A673 (cell line): ENCODE measurements around the gene SORL1. TPM values are rescaled to one million over a fixed set of nuclear protein-coding genes. Genes with fewer than 3 reads are reported as not detected.

Source experiments
- BruUV-seq: library from RNA; stranded (reverse); fragments of 400-500 nt; replicated peaks from 2 replicates; lab custom pipeline; 2021; lab: Mats Ljungman, UMichigan
- CTCF ChIA-PET: fragments of 300-600 bp; sonication (Branson Sonifier 250); formaldehyde crosslinking; loops from one replicate; lab custom pipeline; 2022; ENCODE audit warnings: antibody characterized with exemption; lab: Charles Lee
- POLR2A ChIA-PET: fragments of 300-600 bp; sonication (Branson Sonifier 250); formaldehyde crosslinking; loops from one replicate; lab custom pipeline; 2022; ENCODE audit warnings: antibody characterized with exemption; ENCODE audit not compliant: low non-redundant PET; lab: Charles Lee
- DNase-seq: peaks from one replicate; pipeline ENCODE4 v3.0.0-alpha.2; 2015; ENCODE audit warnings: low spot score
- H3K27ac ChIP-seq: fragments of 200-600 bp; sonication (generic); 2 replicates; pipeline ENCODE4 v1.5.1; 2016; ENCODE audit warnings: mixed run types, low read depth, mild to moderate bottlenecking, mixed read lengths, antibody characterized with exemption, low read length; ENCODE audit not compliant: poor library complexity, severe bottlenecking
- H3K27me3 ChIP-seq: fragments of 200-600 bp; sonication (generic); replicated peaks from 2 replicates; pipeline ENCODE4 v1.6.1; 2017; ENCODE audit warnings: mixed run types, low read depth, mild to moderate bottlenecking, mixed read lengths, antibody characterized with exemption, low read length; ENCODE audit not compliant: insufficient read depth, poor library complexity
- H3K36me3 ChIP-seq: fragments of 200-600 bp; sonication (generic); 2 replicates; pipeline ENCODE4 v1.6.1; 2016; ENCODE audit warnings: mixed run types, mild to moderate bottlenecking, mixed read lengths, antibody characterized with exemption, low read length; ENCODE audit not compliant: insufficient read depth, poor library complexity, severe bottlenecking
- H3K4me1 ChIP-seq: fragments of 200-600 bp; sonication (generic); 2 replicates; pipeline ENCODE4 v1.6.1; 2017; ENCODE audit warnings: mixed run types, mild to moderate bottlenecking, mixed read lengths, antibody characterized with exemption, low read length; ENCODE audit not compliant: insufficient read depth, poor library complexity, severe bottlenecking
- H3K4me3 ChIP-seq: fragments of 200-600 bp; sonication (generic); 2 replicates; pipeline ENCODE4 v1.5.1; 2016; ENCODE audit warnings: low read depth, mixed run types, mild to moderate bottlenecking, mixed read lengths, low read length; ENCODE audit not compliant: poor library complexity, severe bottlenecking
- H3K9me3 ChIP-seq: fragments of 200-600 bp; sonication (generic); 2 replicates; pipeline ENCODE4 v1.6.1; 2016; ENCODE audit warnings: mixed run types, low read depth, mild to moderate bottlenecking, mixed read lengths, antibody characterized with exemption, low read length; ENCODE audit not compliant: poor library complexity, severe bottlenecking
- CTCF ChIP-seq: fragments of 300-800, 200-600 bp; sonication (generic); conservative IDR thresholded peaks from 2 replicates; pipeline ENCODE4 v1.5.1; 2017; ENCODE audit warnings: low read depth, mild to moderate bottlenecking, antibody characterized with exemption, low read length, moderate library complexity, mixed read lengths
- EZH2 ChIP-seq: fragments of 200-600 bp; sonication (generic); IDR thresholded peaks from 2 replicates; pipeline ENCODE4 v1.6.1; 2017; ENCODE audit warnings: borderline replicate concordance, low read depth, mild to moderate bottlenecking, mixed read lengths, antibody characterized with exemption, low read length; ENCODE audit not compliant: poor library complexity, severe bottlenecking
- intact Hi-C: fragments of 100-400 bp; cut with micrococcal nuclease; formaldehyde crosslinking; loops from one replicate; pipeline ENCODE4 v1.10.0; 2022; ENCODE audit not compliant: unreplicated experiment
- total RNA-seq: library from RNA; stranded (reverse); gene quantifications from 2 replicates; pipeline ENCODE4 v1.2.3, GENCODE V29; 2021

SORL1 gene
- total RNA-seq, 1 experiment from 2014 or later: 0.95 TPM

- Histone ChIP-seq H3K9me3 (peaks cover 8% of the 10 kb centered on the region), H3K4me3 (no peak overlapping the region), H3K36me3 (no peaks in the 10 kb centered on the region), H3K27ac (no peak overlapping the region), H3K27me3 (peaks cover 24% of the 10 kb centered on the region), H3K4me1 (no peaks in the 10 kb centered on the region)
- intact Hi-C loops: no loop called here
- BruUV-seq: no TSS peak
- DNase-seq: no peak
- ChIA-PET POLR2A (no interaction called here), CTCF (interaction anchor here (0.7 kb wide), 1 partner anchor 116 kb away, joined by 3 read pairs; no protein-coding TSS in a partner anchor)
- TF ChIP-seq CTCF (no peak), EZH2 (no peak)
Measured at GRCh38 chr11:121575250-121575962, 123.3 kb downstream of the SORL1 start.

DNA sequence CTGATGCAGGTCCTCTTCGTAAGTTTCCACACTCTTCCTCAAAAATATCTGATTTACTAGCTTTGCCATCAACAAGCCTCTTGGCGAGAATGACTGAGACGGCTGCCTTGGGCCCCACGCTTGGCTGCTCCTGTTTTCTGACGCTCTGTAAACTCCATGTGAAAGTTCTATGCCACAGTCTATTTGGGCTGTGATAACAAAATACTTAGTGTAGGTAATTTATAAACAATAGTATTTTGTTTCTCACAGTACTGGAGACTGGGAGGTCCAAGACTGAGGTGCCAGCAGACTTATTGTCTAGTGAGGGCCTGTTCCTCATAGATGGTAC, 123.8 kb downstream of the SORL1 start:
- peaks cover 24% of the 10 kb centered on the region for H3K27me3 ChIP-seq
- no peaks in the 10 kb centered on the region for H3K36me3 ChIP-seq
- DNase-seq: no peak
- no peaks in the 10 kb centered on the region for H3K4me1 ChIP-seq
- ChIA-PET POLR2A (no interaction called here), CTCF (interaction anchor here (0.7 kb wide), 1 partner anchor 117 kb away, joined by 3 read pairs; no protein-coding TSS in a partner anchor)
- H3K27ac ChIP-seq: no peak overlapping the region
- peaks cover 8% of the 10 kb centered on the region for H3K9me3 ChIP-seq
- H3K4me3 ChIP-seq: no peak overlapping the region
- intact Hi-C loops: no loop called here
- no peak for TF ChIP-seq EZH2
- TF ChIP-seq CTCF: no peak
- BruUV-seq: no TSS peak

DNA sequence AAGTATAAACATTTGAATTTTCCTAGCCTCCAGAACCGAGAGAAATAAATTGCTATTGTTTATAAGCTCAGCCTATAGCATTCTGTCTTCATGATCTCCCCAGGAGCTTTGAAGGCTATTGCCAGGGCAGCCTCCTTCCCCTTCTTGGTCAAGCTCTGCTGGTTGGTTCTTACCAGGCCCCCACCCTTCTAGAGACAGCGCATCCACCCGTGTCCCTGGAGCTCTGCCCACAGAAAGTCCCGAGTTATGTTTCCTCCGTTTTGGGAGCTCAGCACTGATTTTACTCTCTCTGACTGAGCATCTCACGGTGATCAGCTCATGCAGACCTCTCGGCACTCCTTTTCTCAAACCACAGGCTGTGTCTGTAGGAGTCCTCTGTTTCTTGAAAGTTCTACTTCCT, 124.4 kb downstream of the SORL1 start:
- Histone ChIP-seq H3K4me3 (no peak overlapping the region), H3K9me3 (peaks cover 8% of the 10 kb centered on the region), H3K4me1 (no peaks in the 10 kb centered on the region), H3K27me3 (peaks cover 24% of the 10 kb centered on the region), H3K27ac (no peak overlapping the region), H3K36me3 (no peaks in the 10 kb centered on the region)
- CTCF ChIA-PET: interaction anchor here (0.7 to 1.3 kb wide), 2 partner anchors 15 to 117 kb away, joined by 3 to 5 read pairs; no protein-coding TSS in a partner anchor
- BruUV-seq: no TSS peak
- intact Hi-C loops: no loop called here
- TF ChIP-seq EZH2 (no peak), CTCF (no peak)
- DNase-seq: no peak
- POLR2A ChIA-PET: interaction anchor here (0.6 kb wide), 1 partner anchor 11 kb away, joined by 3 read pairs; no protein-coding TSS in a partner anchor
